Adrenal gland (tissue), 12 donors: ENCODE results near the gene KLHL29. TPM values are rescaled to one million over a fixed set of nuclear protein-coding genes. Genes with fewer than 3 reads are reported as not detected.

Experiments used
- DNase-seq, 7 donors: peaks; one replicate each; pipeline ENCODE4 v3.0.0-alpha.2; 2019 to 2020
- H3K27ac ChIP-seq, 5 donors: fragments of 200-600 bp; sonication (generic) in 4 of 5; 1 replicate in 3 of 5; 2 replicates in 2 of 5; pipeline versions ENCODE4 v1.5.1 to v1.8.0; 2016 to 2020; ENCODE audit warnings: mild to moderate bottlenecking in 1 of 5
- H3K27me3 ChIP-seq: fragments of 200-600 bp; 2 replicates; pipeline ENCODE4 v1.8.0; 2021
- H3K36me3 ChIP-seq, 2 donors: fragments of 200-600 bp; replicated peaks in 1 of 2; 1 replicate in 1 of 2; 2 replicates in 1 of 2; pipeline versions ENCODE4 v1.5.1 to v1.8.0; 2018 to 2022
- H3K4me1 ChIP-seq, 2 donors: fragments of 200-600 bp; replicated peaks in 1 of 2; 1 replicate in 1 of 2; 2 replicates in 1 of 2; pipeline versions ENCODE4 v1.5.1 to v1.8.0; 2018 to 2021
- H3K4me3 ChIP-seq, 4 donors: fragments of 200-600 bp; sonication (generic) in 3 of 4; one replicate each; pipeline ENCODE4 v1.5.1; 2016 to 2018
- H3K9me3 ChIP-seq, 3 donors: fragments of 200-600 bp; sonication (generic) in 1 of 3; replicated peaks in 1 of 3; 1 replicate in 2 of 3; 2 replicates in 1 of 3; pipeline versions ENCODE4 v1.5.1 to v1.8.0; 2016 to 2021
- POLR2A ChIP-seq, 2 donors: fragments of 450-650 bp; IDR thresholded peaks; one replicate each; pipeline ENCODE4 v1.6.1; 2017; ENCODE audit warnings: antibody characterized with exemption in 2 of 2, mild to moderate bottlenecking in 2 of 2, moderate library complexity in 1 of 2
- WGBS, 4 donors: extraction: QIAGEN DNeasy Blood & Tissue Kit in 2 of 4; methylation state at CpG; one replicate each; pipeline versions ENCODE4 v1.1.5 to v1.1.7; 2013 to 2017; 5-methylcytosine and 5-hydroxymethylcytosine counted together
- intact Hi-C, 2 donors: fragments of 100-400 bp; cut with DNase I; formaldehyde crosslinking; loops; one replicate each; pipeline versions ENCODE4 v1.14.1 to v1.15.0; 2022 to 2023
- polyA plus RNA-seq, 3 donors: library from polyadenylated mRNA; stranded (reverse); fragments of 200-250 nt in 2 of 3; fragments of 350-450 nt in 1 of 3; fragmentation: Illumina TruSeq in 1 of 3; extraction: RNeasy Lipid Tissue Mini Kit (QIAGEN cat#74804) in 1 of 3; gene quantifications; one replicate each; pipeline ENCODE4 v1.2.3, GENCODE V29; 2013 to 2014
- total RNA-seq, 9 donors: library from RNA; depleted of rRNA in 4 of 9; stranded (reverse); fragments of >200 nt in 4 of 9; fragments of 120-200 nt in 1 of 9; fragmentation: NEBNext Ultra II Directional in 1 of 9; extraction: Animal tissue kit (Norgen Biotek cat#: 25700) in 1 of 9; gene quantifications; one replicate each; pipeline versions ENCODE4 v1.1.0 to v1.2.4, GENCODE V29; 2013 to 2023
- TF ChIP-seq, protein P1 (sequence below), 6 experiments: fragments of 450-650 bp in 4 of 6; fragments of 200-600 bp in 2 of 6; sonication (generic) in 1 of 6; IDR thresholded peaks; 1 replicate in 5 of 6; 2 replicates in 1 of 6; pipeline versions ENCODE4 v1.5.1 to v1.8.0; 2016 to 2021; ENCODE audit warnings: antibody characterized with exemption in 6 of 6, mild to moderate bottlenecking in 2 of 6, moderate library complexity in 1 of 6
- donor health status: healthy with polysubstance abuse.
- donor health status: Bipolar disorder and iron deficiency.
- donor health status: DM: yes; HTN: yes; CAD: no.
- donor health status: DM: no; HTN: no; CAD: no.
- donor health status: DM: no; HTN: no; CAD: no.
- donor health status: DM: yes; HTN: yes; CAD: no.

KLHL29 gene
- total and polyA plus RNA-seq, 12 donors, result 1.9 to 24.5 (median 15.7) TPM

DNA sequence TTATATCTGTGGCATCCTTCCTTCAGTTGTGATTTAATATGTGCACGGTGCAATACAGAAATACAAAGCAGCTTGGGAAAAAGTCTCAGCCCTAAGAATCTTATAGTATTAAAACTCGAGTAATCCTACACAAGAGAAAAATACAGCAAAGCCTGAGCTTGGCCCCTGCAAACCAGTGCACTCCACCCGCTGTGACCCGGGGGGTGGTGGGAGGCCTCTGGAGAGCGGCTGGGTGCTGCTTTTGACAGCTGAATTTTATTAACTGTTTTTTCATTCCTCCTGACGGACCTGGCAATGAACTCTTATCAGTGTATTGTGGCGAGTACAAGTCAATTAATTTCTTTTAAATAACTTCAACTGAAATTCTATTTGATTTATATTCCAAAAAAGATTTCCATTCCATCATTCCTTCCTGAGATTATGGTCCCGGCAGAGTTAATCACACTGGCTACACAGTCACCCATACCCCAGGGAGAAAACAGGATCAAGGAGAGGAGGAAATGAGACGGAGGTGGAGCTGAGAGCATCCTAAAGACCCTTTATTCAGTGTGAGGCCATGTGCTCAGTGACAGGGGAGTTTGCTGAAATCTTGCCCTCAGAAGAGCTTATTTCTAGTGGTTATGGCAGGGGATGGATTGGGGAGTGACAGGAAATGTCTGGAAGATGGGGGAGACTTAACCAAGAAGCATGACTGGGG, 124.8 kb downstream of the KLHL29 start:
- Histone ChIP-seq H3K4me3 (no peak overlapping the region), H3K9me3 (no peaks in the 10 kb centered on the region), H3K36me3 (no peaks in the 10 kb centered on the region), H3K4me1 (peaks cover 8 to 31% of the 10 kb centered on the region in 2 donors), H3K27ac (no peak overlapping the region), H3K27me3 (no peaks in the 10 kb centered on the region)
- intact Hi-C loops, result no loop called here
- 53 to 59% (median 54%) methylated on average over 9 of the region's 9 CpGs for WGBS, 4 donors
- DNase-seq, result no peak
- TF ChIP-seq, protein P1, sequence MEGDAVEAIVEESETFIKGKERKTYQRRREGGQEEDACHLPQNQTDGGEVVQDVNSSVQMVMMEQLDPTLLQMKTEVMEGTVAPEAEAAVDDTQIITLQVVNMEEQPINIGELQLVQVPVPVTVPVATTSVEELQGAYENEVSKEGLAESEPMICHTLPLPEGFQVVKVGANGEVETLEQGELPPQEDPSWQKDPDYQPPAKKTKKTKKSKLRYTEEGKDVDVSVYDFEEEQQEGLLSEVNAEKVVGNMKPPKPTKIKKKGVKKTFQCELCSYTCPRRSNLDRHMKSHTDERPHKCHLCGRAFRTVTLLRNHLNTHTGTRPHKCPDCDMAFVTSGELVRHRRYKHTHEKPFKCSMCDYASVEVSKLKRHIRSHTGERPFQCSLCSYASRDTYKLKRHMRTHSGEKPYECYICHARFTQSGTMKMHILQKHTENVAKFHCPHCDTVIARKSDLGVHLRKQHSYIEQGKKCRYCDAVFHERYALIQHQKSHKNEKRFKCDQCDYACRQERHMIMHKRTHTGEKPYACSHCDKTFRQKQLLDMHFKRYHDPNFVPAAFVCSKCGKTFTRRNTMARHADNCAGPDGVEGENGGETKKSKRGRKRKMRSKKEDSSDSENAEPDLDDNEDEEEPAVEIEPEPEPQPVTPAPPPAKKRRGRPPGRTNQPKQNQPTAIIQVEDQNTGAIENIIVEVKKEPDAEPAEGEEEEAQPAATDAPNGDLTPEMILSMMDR (IDR thresholded peaks at IDR 0.05), result no peak
- TF ChIP-seq POLR2A (IDR thresholded peaks at IDR 0.05), result no peak

DNA sequence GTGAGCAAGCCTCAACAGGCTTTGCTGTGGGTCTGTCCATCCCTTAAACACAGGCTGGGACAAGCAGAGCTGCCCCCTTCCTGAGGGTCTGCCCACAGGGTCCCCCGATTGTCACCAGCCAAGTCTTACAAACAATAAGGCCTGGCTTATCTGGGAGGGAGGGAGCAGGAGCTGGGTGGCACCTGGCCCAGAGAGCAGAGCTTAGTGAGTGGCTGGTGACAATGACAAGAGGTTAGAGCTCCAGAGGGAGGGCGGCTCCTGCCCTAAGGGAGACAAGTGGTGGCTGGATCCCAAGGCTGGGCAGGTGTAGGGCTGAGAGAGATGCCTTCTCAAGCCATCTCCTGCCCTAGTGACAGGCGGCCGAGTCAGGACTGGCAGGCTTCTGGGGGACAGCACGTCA, 125.5 kb downstream of the KLHL29 start:
- Histone ChIP-seq H3K9me3 (no peaks in the 10 kb centered on the region), H3K27me3 (no peaks in the 10 kb centered on the region), H3K4me3 (no peak overlapping the region), H3K27ac (no peak overlapping the region), H3K36me3 (no peaks in the 10 kb centered on the region), H3K4me1 (peaks cover 8 to 31% of the 10 kb centered on the region in 2 donors)
- no peak for DNase-seq
- intact Hi-C loops, result no loop called here
- WGBS, 4 donors, result 92 to 98% (median 96%) methylated on average over 4 to 5 of the region's 5 CpGs
- TF ChIP-seq, protein P1 (IDR thresholded peaks at IDR 0.05), result no peak
- TF ChIP-seq POLR2A (IDR thresholded peaks at IDR 0.05), result no peak

DNA sequence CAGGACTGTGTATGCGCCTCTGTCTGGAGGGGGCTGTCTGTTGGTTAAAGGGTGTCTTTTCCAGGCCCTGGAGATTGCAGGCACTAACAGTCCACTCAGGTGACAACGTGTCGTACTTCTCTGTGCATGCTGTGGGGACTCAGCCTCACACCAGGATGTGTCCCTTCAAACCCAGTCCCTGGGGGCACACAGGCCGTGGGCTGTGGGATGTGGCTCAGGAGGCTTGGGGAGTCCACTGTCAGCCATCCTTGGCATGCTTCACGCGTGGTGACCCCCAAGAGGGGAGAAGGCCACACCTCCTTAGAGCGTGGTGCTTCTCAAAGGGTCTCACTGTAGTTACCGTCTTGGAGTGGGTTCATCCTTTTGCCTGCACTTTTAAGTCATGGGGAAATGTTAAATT, 127.8 kb downstream of the KLHL29 start:
- TF ChIP-seq, protein P1 (IDR thresholded peaks at IDR 0.05), result no peak
- TF ChIP-seq POLR2A (IDR thresholded peaks at IDR 0.05), result no peak
- Histone ChIP-seq H3K27ac (no peak overlapping the region), H3K9me3 (no peaks in the 10 kb centered on the region), H3K27me3 (no peaks in the 10 kb centered on the region), H3K4me1 (peaks cover 0 to 11% of the 10 kb centered on the region in 2 donors), H3K4me3 (no peak overlapping the region), H3K36me3 (no peaks in the 10 kb centered on the region)
- 83 to 98% (median 86%) methylated on average over 5 to 8 of the region's 8 CpGs for WGBS, 4 donors
- intact Hi-C loops, result no loop called here
- no peak for DNase-seq

DNA sequence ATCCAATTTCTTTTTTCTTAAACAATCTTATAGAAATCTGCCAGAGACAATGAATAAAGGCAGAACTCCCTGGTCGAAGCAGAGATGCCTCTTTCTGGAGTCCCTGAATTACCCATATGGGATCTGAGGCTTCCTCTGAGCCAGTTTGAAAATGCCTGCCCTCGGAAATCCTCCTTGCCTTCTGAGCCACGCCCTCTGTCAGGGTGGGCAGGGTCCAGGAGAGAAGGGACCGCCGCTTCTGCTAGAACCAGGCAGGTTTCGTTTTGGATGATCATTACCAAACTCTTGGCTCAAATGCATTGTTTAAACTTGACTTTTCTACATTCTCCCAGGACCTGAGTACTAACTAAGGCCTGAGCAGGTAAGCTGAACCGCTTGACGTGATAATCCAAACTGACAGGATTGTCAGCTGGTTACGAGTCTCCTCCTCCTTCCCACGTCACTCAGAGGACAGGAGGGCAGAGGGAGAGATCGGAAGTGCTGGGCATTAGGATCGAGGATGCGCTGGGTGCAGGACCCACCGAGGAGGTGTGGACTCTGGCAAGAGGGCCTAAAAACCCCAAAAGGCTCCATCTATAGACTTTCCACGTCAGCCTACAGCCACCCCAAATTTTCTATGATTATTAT, 128.4 kb downstream of the KLHL29 start:
- no peaks in the 10 kb centered on the region for H3K9me3 ChIP-seq
- no peak for DNase-seq
- TF ChIP-seq POLR2A (IDR thresholded peaks at IDR 0.05), result no peak
- TF ChIP-seq, protein P1 (IDR thresholded peaks at IDR 0.05), result no peak
- intact Hi-C loops, result no loop called here
- H3K4me1 ChIP-seq, result peaks cover 0 to 5% of the 10 kb centered on the region in 2 donors
- 77 to 83% (median 79%) methylated on average over 15 of the region's 15 CpGs for WGBS, 4 donors
- H3K27me3 ChIP-seq, result no peaks in the 10 kb centered on the region
- no peak overlapping the region for H3K4me3 ChIP-seq
- no peaks in the 10 kb centered on the region for H3K36me3 ChIP-seq
- H3K27ac ChIP-seq, result no peak overlapping the region
